Smooth muscle cell (in vitro differentiated cells): ENCODE measurements around the gene NOC2L. TPM values are rescaled to one million over a fixed set of nuclear protein-coding genes. Genes with fewer than 3 reads are reported as not detected.

Source experiments
- DNase-seq: peaks from one replicate; lab custom pipeline; 2025; ENCODE audit not compliant: unreplicated experiment; lab: John Stamatoyannopoulos, UW
- H2AFZ ChIP-seq: fragments of 200-600 bp; sonication (generic); 2 replicates; pipeline ENCODE4 v1.6.0; 2016; ENCODE audit warnings: antibody characterized with exemption, low read depth, mild to moderate bottlenecking
- H3F3A ChIP-seq: fragments of 200-600 bp; sonication (generic); 2 replicates; pipeline ENCODE4 v1.6.0; 2017; ENCODE audit warnings: antibody characterized with exemption, low read depth
- H3K27ac ChIP-seq: fragments of 200-600 bp; sonication (generic); 2 replicates; pipeline ENCODE4 v1.5.1; 2016; ENCODE audit warnings: low read depth, mild to moderate bottlenecking
- H3K27me3 ChIP-seq: fragments of 200-600 bp; sonication (generic); 2 replicates; pipeline ENCODE4 v1.6.1; 2016; ENCODE audit warnings: low read depth, mild to moderate bottlenecking
- H3K36me3 ChIP-seq: fragments of 200-600 bp; sonication (generic); 2 replicates; pipeline ENCODE4 v1.5.1; 2016; ENCODE audit warnings: low read depth
- H3K4me1 ChIP-seq: fragments of 200-600 bp; sonication (generic); 2 replicates; pipeline ENCODE4 v1.5.1; 2016; ENCODE audit warnings: low read depth
- H3K4me2 ChIP-seq: fragments of 200-600 bp; sonication (generic); 2 replicates; pipeline ENCODE4 v1.6.0; 2016; ENCODE audit warnings: mild to moderate bottlenecking
- H3K4me3 ChIP-seq: fragments of 200-600 bp; sonication (generic); 2 replicates; pipeline ENCODE4 v1.5.1; 2016; ENCODE audit warnings: mild to moderate bottlenecking
- H3K79me2 ChIP-seq: fragments of 200-600 bp; sonication (generic); 2 replicates; pipeline ENCODE4 v1.6.0; 2016; ENCODE audit warnings: low read depth, mild to moderate bottlenecking
- H3K9ac ChIP-seq: fragments of 200-600 bp; sonication (generic); 2 replicates; pipeline ENCODE4 v1.6.0; 2016; ENCODE audit warnings: low read depth
- H3K9me3 ChIP-seq: fragments of 200-600 bp; sonication (generic); replicated peaks from 2 replicates; pipeline ENCODE4 v1.5.1; 2016; ENCODE audit warnings: low read depth
- H4K20me1 ChIP-seq: fragments of 200-600 bp; sonication (generic); 2 replicates; pipeline ENCODE4 v1.6.0; 2016; ENCODE audit warnings: low read depth
- CTCF ChIP-seq: fragments of 200-600 bp; sonication (generic); IDR thresholded peaks from 2 replicates; pipeline ENCODE4 v1.5.1; 2017; ENCODE audit warnings: borderline replicate concordance, mild to moderate bottlenecking, antibody characterized with exemption; ENCODE audit not compliant: insufficient read depth, poor library complexity, severe bottlenecking
- WGBS: methylation state at CpG from one replicate; pipeline ENCODE4 v1.1.7; 2016; ENCODE audit warnings: low lambda C conversion rate; 5-methylcytosine and 5-hydroxymethylcytosine counted together
- polyA plus RNA-seq: library from polyadenylated mRNA; unstranded; fragments of >200 nt; fragmentation: Nextera tagmentation; extraction: Ambion mirVana; gene quantifications from 2 replicates; pipeline ENCODE4 v1.2.1, GENCODE V29; 2016
- total RNA-seq: library from RNA; depleted of rRNA; stranded (reverse); fragments of >200 nt; gene quantifications from 2 replicates; pipeline ENCODE4 v1.2.3, GENCODE V29; 2014

NOC2L gene
- total and polyA plus RNA-seq, 2 experiments from 2014 or later, result 38.9 to 64.0 TPM

DNA sequence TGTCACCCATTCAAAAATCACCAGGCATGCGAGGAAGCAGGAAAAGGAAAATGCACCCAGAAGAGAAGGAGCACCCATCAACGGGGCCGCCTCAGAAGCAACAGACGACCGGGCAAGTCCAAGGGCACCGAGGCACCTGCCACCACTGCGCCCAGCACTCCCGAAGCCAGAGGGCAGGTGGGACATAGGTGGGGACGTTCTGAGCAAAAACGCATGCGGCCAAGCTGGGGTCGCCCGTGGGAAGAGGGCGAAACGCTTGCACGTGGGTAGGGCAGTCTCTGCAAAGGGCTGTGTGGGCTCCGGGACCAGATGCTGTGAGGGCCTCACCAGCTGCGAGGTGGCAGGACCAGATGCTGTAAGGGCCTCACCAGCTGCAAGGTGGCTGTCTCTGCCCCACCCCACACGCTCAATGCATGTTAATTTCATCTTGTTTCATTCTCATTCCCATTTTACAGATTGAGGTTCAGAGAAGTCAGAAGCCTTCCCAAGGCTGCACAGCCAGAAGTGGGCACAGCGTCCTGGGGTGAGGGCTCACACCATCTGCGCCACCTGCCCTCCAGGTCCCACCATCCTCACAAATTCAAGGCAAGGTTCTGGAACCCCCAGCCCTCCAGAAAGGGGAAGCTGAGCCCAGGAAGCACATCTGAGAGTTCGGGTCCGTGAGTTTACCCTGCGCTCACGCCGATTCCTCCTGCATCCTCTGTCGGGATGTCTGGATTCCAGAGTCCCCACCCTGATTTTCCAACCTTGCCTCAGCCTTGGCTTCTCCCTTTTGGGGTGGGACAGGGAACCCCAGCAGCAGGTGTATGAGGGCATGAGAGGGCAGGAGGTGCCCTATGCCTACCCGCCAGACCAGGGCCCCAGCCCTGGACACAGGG, 43.5 kb downstream of the NOC2L start:
- no peaks in the 10 kb centered on the region for H3K27me3 ChIP-seq
- TF ChIP-seq CTCF, result no peak
- H3K9me3 ChIP-seq, result no peaks in the 10 kb centered on the region
- H3K4me3 ChIP-seq, result no peak overlapping the region
- no peak overlapping the region for H3K4me2 ChIP-seq
- no peak overlapping the region for H3K27ac ChIP-seq
- H4K20me1 ChIP-seq, result no peaks in the 10 kb centered on the region
- H3F3A ChIP-seq, result no peaks in the 10 kb centered on the region
- WGBS, result 88% methylated on average over 28 of the region's 28 CpGs
- no peaks in the 10 kb centered on the region for H3K36me3 ChIP-seq
- H3K79me2 ChIP-seq, result no peaks in the 10 kb centered on the region
- no peak for DNase-seq
- peaks cover 2% of the 10 kb centered on the region for H3K4me1 ChIP-seq
- H2AFZ ChIP-seq, result no peak overlapping the region
- no peak overlapping the region for H3K9ac ChIP-seq

- Histone ChIP-seq H3F3A (no peaks in the 10 kb centered on the region), H3K9ac (no peak overlapping the region), H4K20me1 (no peaks in the 10 kb centered on the region), H3K4me2 (no peak overlapping the region), H3K27ac (no peak overlapping the region), H3K9me3 (no peaks in the 10 kb centered on the region), H3K27me3 (no peaks in the 10 kb centered on the region), H3K79me2 (no peaks in the 10 kb centered on the region), H3K36me3 (no peaks in the 10 kb centered on the region), H3K4me3 (no peak overlapping the region), H3K4me1 (no peaks in the 10 kb centered on the region), H2AFZ (no peak overlapping the region)
- no peak for DNase-seq
- WGBS, result 84% methylated on average over 6 of the region's 6 CpGs
- no peak for TF ChIP-seq CTCF
These were observed 44.2 kb downstream of the NOC2L start for GRCh38 chr1:914891-915280.

DNA sequence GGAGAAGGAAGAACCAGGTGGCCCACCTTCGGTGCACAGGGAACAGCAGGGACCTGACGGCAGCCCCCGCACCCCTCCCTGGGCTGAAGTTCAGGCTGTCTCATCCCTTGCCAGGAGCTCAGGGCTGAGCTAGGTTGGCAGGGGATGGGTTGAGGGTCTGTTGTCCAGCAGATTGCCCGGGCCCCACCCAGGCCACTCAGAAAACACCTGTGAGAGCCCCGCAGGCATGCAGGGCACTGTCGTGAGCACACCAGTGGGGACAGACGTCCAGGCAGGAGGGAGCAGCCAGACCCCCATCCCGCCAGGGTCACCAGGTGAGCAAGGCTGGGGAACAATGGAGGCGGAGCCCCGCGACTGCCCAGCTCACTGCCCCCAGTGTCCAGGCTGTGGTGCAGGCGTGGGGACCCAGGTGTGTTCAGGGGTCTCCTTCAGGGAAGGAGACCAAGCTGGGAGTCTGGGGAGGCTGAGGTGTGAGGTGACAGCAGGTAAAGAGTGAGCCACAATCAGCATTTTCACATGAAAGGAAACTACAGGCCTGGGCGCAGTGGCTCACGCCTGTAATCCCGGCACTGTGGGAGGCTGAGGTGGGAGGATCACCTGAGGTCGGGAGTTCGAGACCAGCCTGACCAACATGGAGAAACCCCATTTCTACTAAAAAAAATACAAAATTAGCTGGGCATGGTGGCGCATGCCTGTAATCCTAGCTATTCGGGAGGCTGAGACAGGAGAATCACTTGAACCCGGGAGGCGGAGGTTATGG, 44.7 kb downstream of the NOC2L start:
- TF ChIP-seq CTCF, result no peak
- no peaks in the 10 kb centered on the region for H3K36me3 ChIP-seq
- H3F3A ChIP-seq, result no peaks in the 10 kb centered on the region
- no peaks in the 10 kb centered on the region for H3K4me1 ChIP-seq
- H3K27ac ChIP-seq, result no peak overlapping the region
- no peaks in the 10 kb centered on the region for H3K9me3 ChIP-seq
- no peaks in the 10 kb centered on the region for H3K79me2 ChIP-seq
- no peaks in the 10 kb centered on the region for H4K20me1 ChIP-seq
- no peaks in the 10 kb centered on the region for H3K27me3 ChIP-seq
- H3K4me3 ChIP-seq, result no peak overlapping the region
- 93% methylated on average over 21 of the region's 21 CpGs for WGBS
- H3K9ac ChIP-seq, result no peak overlapping the region
- no peak overlapping the region for H3K4me2 ChIP-seq
- no peak for DNase-seq
- H2AFZ ChIP-seq, result no peak overlapping the region
